ENCODE results near the gene CDH23. TPM values are rescaled to one million over a fixed set of nuclear protein-coding genes. Genes with fewer than 3 reads are reported as not detected.

Gene CDH23
- total RNA-seq, 1 experiment from 2014 or later, result not detected

DNA sequence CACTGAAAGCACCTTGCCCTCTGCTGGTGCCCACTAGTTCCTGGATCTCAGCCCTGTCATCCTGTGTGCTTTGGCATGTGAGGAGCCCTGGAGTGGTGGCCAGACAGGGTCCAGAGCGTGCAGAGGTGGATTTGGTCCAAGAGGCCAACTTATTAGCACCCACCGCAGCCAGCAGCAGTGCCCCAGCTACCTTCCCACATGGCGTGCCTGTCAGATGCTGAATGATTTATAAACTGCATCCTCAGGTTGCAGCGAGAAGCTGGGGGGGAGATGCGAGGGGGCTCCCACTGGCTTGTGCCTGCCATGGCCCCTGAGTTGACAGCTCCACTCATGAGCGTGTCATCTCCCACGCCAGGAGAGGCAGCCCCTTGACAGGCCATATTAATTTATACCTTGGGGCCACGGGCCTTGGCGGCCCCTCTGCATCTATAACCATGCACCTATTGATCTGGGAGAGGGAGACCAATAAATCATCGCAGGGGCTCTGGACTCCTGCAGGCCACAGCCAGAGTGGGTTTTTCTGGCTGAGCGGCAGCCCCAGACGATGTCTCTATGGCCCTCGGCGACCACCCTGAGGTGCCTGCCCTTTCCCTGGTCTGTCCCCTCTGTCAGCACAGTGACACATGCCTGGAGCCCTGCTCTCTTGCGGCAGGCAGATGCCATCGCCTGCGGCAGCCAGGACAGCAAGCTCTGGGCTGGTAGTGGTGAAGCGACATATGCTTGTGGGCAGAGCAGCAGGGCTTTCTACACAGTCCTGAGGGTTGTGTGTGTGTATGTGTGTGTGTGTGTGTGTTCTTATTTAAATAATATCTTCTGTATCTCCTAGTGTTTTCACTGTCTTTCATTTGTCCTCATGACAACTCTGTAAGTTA, 120.8 kb downstream of the CDH23 start:
- ATAC-seq (no peak), DNase-seq (no peak)
- Histone ChIP-seq H3F3A (ENCODE audit: low read length, unreplicated experiment) (no peaks in the 10 kb centered on the region), H4K20me1 (ENCODE audit: low read length) (no peaks in the 10 kb centered on the region), H3K4me2 (ENCODE audit: low read length) (no peak overlapping the region), H3K4me1 (ENCODE audit: insufficient read depth, low read length) (peaks cover 9% of the 10 kb centered on the region), H3K79me2 (ENCODE audit: low read length) (no peaks in the 10 kb centered on the region), H3K27me3 (ENCODE audit: low read length) (no peaks in the 10 kb centered on the region), H3K36me3 (ENCODE audit: low read depth, low read length) (no peaks in the 10 kb centered on the region), H3K4me3 (ENCODE audit: low read length) (no peak overlapping the region), H3K9ac (ENCODE audit: low read length) (no peak overlapping the region), H3K9me3 (ENCODE audit: low read length) (no peaks in the 10 kb centered on the region), H2AFZ (ENCODE audit: low read length) (no peak overlapping the region), H3K9me2 (replicated peaks; ENCODE audit: low read length) (no peaks in the 10 kb centered on the region), H3K27ac (ENCODE audit: low read length) (no peak overlapping the region)
- BruUV-seq (replicated peaks), result no TSS peak
- TF ChIP-seq EZH2phosphoT487 (IDR thresholded peaks at IDR 0.05; ENCODE audit: borderline replicate concordance, low read length), result no peak
- TF ChIP-seq EZH2 (IDR thresholded peaks at IDR 0.05; ENCODE audit: low read length, unreplicated experiment), result no peak
- ChIA-PET POLR2A (ENCODE audit: unreplicated experiment) (no interaction called here), CTCF (no interaction called here)
- intact Hi-C loops (cut with micrococcal nuclease), result no loop called here

DNA sequence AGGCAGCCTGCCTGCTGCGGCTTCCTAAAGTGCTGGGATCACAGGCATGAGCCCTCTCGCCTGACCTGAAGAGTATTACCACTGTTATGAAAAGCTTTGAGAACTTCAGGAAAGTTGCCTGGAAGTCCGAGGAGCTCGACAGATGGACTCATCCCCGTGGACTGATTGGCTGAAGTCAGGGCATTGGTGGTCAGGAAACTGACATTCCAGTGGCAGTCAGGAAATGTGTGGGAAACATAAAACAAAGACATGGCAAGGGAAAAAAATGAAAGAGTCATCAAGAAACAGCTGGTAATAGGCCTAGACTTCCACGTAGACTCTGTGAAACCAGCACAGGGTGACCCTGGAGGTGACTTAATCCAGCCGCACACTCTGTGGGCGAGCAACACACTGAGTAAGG, 123.3 kb downstream of the CDH23 start:
- Histone ChIP-seq H3K4me3 (ENCODE audit: low read length) (no peak overlapping the region), H3K9ac (ENCODE audit: low read length) (no peak overlapping the region), H3K27me3 (ENCODE audit: low read length) (no peaks in the 10 kb centered on the region), H3K27ac (ENCODE audit: low read length) (no peak overlapping the region), H2AFZ (ENCODE audit: low read length) (no peak overlapping the region), H3K4me2 (ENCODE audit: low read length) (no peak overlapping the region), H4K20me1 (ENCODE audit: low read length) (no peaks in the 10 kb centered on the region), H3K36me3 (ENCODE audit: low read depth, low read length) (no peaks in the 10 kb centered on the region), H3K9me3 (ENCODE audit: low read length) (no peaks in the 10 kb centered on the region), H3K4me1 (ENCODE audit: insufficient read depth, low read length) (no peaks in the 10 kb centered on the region), H3K9me2 (replicated peaks; ENCODE audit: low read length) (no peaks in the 10 kb centered on the region), H3F3A (ENCODE audit: low read length, unreplicated experiment) (no peaks in the 10 kb centered on the region), H3K79me2 (ENCODE audit: low read length) (no peaks in the 10 kb centered on the region)
- BruUV-seq (replicated peaks), result no TSS peak
- TF ChIP-seq, protein P1, sequence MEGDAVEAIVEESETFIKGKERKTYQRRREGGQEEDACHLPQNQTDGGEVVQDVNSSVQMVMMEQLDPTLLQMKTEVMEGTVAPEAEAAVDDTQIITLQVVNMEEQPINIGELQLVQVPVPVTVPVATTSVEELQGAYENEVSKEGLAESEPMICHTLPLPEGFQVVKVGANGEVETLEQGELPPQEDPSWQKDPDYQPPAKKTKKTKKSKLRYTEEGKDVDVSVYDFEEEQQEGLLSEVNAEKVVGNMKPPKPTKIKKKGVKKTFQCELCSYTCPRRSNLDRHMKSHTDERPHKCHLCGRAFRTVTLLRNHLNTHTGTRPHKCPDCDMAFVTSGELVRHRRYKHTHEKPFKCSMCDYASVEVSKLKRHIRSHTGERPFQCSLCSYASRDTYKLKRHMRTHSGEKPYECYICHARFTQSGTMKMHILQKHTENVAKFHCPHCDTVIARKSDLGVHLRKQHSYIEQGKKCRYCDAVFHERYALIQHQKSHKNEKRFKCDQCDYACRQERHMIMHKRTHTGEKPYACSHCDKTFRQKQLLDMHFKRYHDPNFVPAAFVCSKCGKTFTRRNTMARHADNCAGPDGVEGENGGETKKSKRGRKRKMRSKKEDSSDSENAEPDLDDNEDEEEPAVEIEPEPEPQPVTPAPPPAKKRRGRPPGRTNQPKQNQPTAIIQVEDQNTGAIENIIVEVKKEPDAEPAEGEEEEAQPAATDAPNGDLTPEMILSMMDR (conservative IDR thresholded peaks at IDR 0.05; ENCODE audit: low read depth, low read length), result no peak
- TF ChIP-seq EZH2phosphoT487 (IDR thresholded peaks at IDR 0.05; ENCODE audit: borderline replicate concordance, low read length) (no peak), EZH2 (IDR thresholded peaks at IDR 0.05; ENCODE audit: low read length, unreplicated experiment) (no peak)
- DNase-seq (no peak), ATAC-seq (no peak)
- intact Hi-C loops (cut with micrococcal nuclease), result no loop called here
- POLR2A ChIA-PET (ENCODE audit: unreplicated experiment), result no interaction called here
- CTCF ChIA-PET, result no interaction called here

DNA sequence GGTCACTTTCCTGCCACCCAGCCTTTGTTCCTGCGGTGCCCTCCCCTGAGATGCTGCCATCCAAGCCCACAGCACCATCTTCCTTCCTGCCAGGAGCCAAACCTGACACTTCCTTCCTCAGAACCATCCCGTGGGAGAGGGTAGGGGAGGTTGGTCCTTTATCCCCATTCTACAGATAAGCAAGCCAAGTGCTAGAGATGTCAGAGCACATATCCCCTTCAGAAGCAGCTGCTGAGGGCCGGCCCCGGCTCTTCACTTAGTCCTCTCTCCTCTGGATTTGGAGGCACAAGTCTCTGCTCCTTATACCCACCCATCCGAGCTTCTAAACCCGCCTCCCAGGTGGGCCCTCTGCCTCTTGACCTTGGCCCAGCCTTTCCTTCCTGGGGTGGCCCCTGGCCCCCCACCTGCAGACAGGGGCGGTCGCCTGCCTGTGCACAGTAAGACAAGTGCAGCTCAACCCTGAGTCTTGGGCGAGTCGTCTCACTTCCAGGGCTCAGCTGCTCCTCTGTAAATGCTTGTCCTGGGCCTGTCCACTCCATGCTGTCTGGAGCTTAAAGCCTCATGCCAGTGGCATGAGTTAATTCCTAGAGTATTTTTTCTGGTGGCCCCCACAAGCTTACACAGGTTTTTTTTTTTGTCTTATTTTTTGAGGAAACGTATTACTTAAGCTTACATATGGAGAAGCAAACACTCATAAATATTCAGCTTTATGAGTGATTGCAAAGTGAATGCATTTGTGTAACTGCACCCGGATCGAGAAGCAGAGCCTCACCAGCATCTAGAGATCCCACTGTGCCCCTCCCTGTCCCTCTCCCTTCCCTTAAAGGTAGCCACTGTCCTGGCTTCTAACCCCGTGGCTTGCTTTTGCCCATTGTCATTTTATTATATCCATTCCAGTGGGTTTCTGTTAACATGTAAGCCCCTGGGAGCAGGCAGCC, 125.1 kb downstream of the CDH23 start:
- ATAC-seq, result no peak
- no peaks in the 10 kb centered on the region for H3K36me3 ChIP-seq (ENCODE audit: low read depth, low read length)

More for the DNA sequence above, 125.1 kb downstream of the CDH23 start:
- TF ChIP-seq, protein P1 (conservative IDR thresholded peaks at IDR 0.05; ENCODE audit: low read depth, low read length), result no peak
- TF ChIP-seq EZH2 (IDR thresholded peaks at IDR 0.05; ENCODE audit: low read length, unreplicated experiment), result no peak
- intact Hi-C loops (cut with micrococcal nuclease), result no loop called here
- H4K20me1 ChIP-seq (ENCODE audit: low read length), result no peaks in the 10 kb centered on the region
- H3K9me2 ChIP-seq (replicated peaks; ENCODE audit: low read length), result no peaks in the 10 kb centered on the region
- H3K27ac ChIP-seq (ENCODE audit: low read length), result no peak overlapping the region
- H3K9ac ChIP-seq (ENCODE audit: low read length), result no peak overlapping the region
- no peaks in the 10 kb centered on the region for H3K27me3 ChIP-seq (ENCODE audit: low read length)
- H3F3A ChIP-seq (ENCODE audit: low read length, unreplicated experiment), result no peaks in the 10 kb centered on the region
- no peak overlapping the region for H2AFZ ChIP-seq (ENCODE audit: low read length)
- BruUV-seq (replicated peaks), result no TSS peak
- no peak overlapping the region for H3K4me2 ChIP-seq (ENCODE audit: low read length)
- no peak overlapping the region for H3K4me3 ChIP-seq (ENCODE audit: low read length)
- no peaks in the 10 kb centered on the region for H3K79me2 ChIP-seq (ENCODE audit: low read length)
- CTCF ChIA-PET, result no interaction called here
- no peak for DNase-seq
- H3K9me3 ChIP-seq (ENCODE audit: low read length), result no peaks in the 10 kb centered on the region
- POLR2A ChIA-PET (ENCODE audit: unreplicated experiment), result no interaction called here
- no peaks in the 10 kb centered on the region; the same call in 1 of the 2 replicates for H3K4me1 ChIP-seq (ENCODE audit: insufficient read depth, low read length)
